A673 (cell line): ENCODE measurements around the gene CCDC71. TPM values are rescaled to one million over a fixed set of nuclear protein-coding genes. Genes with fewer than 3 reads are reported as not detected.
A peak's percentile ranks its signal among the peaks of the same experiment; 100 is the strongest.

Experiments used
- BruUV-seq: library from RNA; stranded (reverse); fragments of 400-500 nt; replicated peaks from 2 replicates; lab custom pipeline; 2021; lab: Mats Ljungman, UMichigan
- CTCF ChIA-PET: fragments of 300-600 bp; sonication (Branson Sonifier 250); formaldehyde crosslinking; loops from one replicate; lab custom pipeline; 2022; ENCODE audit warnings: antibody characterized with exemption; lab: Charles Lee
- POLR2A ChIA-PET: fragments of 300-600 bp; sonication (Branson Sonifier 250); formaldehyde crosslinking; loops from one replicate; lab custom pipeline; 2022; ENCODE audit warnings: antibody characterized with exemption; ENCODE audit not compliant: low non-redundant PET; lab: Charles Lee
- DNase-seq: peaks from one replicate; pipeline ENCODE4 v3.0.0-alpha.2; 2015; ENCODE audit warnings: low spot score
- H3K27ac ChIP-seq: fragments of 200-600 bp; sonication (generic); 2 replicates; pipeline ENCODE4 v1.5.1; 2016; ENCODE audit warnings: mixed run types, low read depth, mild to moderate bottlenecking, mixed read lengths, antibody characterized with exemption, low read length; ENCODE audit not compliant: poor library complexity, severe bottlenecking
- H3K27me3 ChIP-seq: fragments of 200-600 bp; sonication (generic); replicated peaks from 2 replicates; pipeline ENCODE4 v1.6.1; 2017; ENCODE audit warnings: mixed run types, low read depth, mild to moderate bottlenecking, mixed read lengths, antibody characterized with exemption, low read length; ENCODE audit not compliant: insufficient read depth, poor library complexity
- H3K36me3 ChIP-seq: fragments of 200-600 bp; sonication (generic); 2 replicates; pipeline ENCODE4 v1.6.1; 2016; ENCODE audit warnings: mixed run types, mild to moderate bottlenecking, mixed read lengths, antibody characterized with exemption, low read length; ENCODE audit not compliant: insufficient read depth, poor library complexity, severe bottlenecking
- H3K4me1 ChIP-seq: fragments of 200-600 bp; sonication (generic); 2 replicates; pipeline ENCODE4 v1.6.1; 2017; ENCODE audit warnings: mixed run types, mild to moderate bottlenecking, mixed read lengths, antibody characterized with exemption, low read length; ENCODE audit not compliant: insufficient read depth, poor library complexity, severe bottlenecking
- H3K4me3 ChIP-seq: fragments of 200-600 bp; sonication (generic); 2 replicates; pipeline ENCODE4 v1.5.1; 2016; ENCODE audit warnings: low read depth, mixed run types, mild to moderate bottlenecking, mixed read lengths, low read length; ENCODE audit not compliant: poor library complexity, severe bottlenecking
- H3K9me3 ChIP-seq: fragments of 200-600 bp; sonication (generic); 2 replicates; pipeline ENCODE4 v1.6.1; 2016; ENCODE audit warnings: mixed run types, low read depth, mild to moderate bottlenecking, mixed read lengths, antibody characterized with exemption, low read length; ENCODE audit not compliant: poor library complexity, severe bottlenecking
- EZH2 ChIP-seq: fragments of 200-600 bp; sonication (generic); IDR thresholded peaks from 2 replicates; pipeline ENCODE4 v1.6.1; 2017; ENCODE audit warnings: borderline replicate concordance, low read depth, mild to moderate bottlenecking, mixed read lengths, antibody characterized with exemption, low read length; ENCODE audit not compliant: poor library complexity, severe bottlenecking
- intact Hi-C: fragments of 100-400 bp; cut with micrococcal nuclease; formaldehyde crosslinking; loops from one replicate; pipeline ENCODE4 v1.10.0; 2022; ENCODE audit not compliant: unreplicated experiment
- total RNA-seq: library from RNA; stranded (reverse); gene quantifications from 2 replicates; pipeline ENCODE4 v1.2.3, GENCODE V29; 2021
- TF ChIP-seq, protein P1 (sequence below): fragments of 300-800, 200-600 bp; sonication (generic); conservative IDR thresholded peaks from 2 replicates; pipeline ENCODE4 v1.5.1; 2017; ENCODE audit warnings: low read depth, mild to moderate bottlenecking, antibody characterized with exemption, low read length, moderate library complexity, mixed read lengths

CCDC71 gene
- total RNA-seq, 1 experiment from 2014 or later, result 10.4 TPM

DNA sequence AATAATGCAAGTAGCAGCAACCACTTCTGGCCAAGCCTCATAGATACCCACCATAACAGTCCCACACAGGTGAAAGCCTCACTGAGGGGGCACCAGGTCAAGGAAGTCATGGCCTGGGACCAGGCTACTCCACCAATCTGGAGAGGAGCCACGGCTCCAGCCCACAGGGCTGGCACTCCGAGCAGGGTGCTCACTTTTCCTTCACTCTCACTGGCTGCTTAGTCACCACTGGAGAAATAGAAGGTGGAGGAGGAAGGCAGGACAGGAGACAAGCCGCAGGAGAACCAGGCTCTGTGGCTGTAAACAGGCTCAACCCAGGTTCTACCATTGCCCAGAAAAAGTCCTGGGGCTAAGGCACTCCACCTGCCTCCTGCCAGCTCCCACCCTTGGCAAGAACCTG lies 46.7 kb downstream of the CCDC71 start:
- TF ChIP-seq, protein P1, sequence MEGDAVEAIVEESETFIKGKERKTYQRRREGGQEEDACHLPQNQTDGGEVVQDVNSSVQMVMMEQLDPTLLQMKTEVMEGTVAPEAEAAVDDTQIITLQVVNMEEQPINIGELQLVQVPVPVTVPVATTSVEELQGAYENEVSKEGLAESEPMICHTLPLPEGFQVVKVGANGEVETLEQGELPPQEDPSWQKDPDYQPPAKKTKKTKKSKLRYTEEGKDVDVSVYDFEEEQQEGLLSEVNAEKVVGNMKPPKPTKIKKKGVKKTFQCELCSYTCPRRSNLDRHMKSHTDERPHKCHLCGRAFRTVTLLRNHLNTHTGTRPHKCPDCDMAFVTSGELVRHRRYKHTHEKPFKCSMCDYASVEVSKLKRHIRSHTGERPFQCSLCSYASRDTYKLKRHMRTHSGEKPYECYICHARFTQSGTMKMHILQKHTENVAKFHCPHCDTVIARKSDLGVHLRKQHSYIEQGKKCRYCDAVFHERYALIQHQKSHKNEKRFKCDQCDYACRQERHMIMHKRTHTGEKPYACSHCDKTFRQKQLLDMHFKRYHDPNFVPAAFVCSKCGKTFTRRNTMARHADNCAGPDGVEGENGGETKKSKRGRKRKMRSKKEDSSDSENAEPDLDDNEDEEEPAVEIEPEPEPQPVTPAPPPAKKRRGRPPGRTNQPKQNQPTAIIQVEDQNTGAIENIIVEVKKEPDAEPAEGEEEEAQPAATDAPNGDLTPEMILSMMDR, result no peak
- no peak for TF ChIP-seq EZH2
- ChIA-PET CTCF (no interaction called here), POLR2A (interaction anchor here (0.6 kb wide), 1 partner anchor 204 kb away, joined by 3 read pairs; no protein-coding TSS in a partner anchor)
- H3K9me3 ChIP-seq, result no peaks in the 10 kb centered on the region
- peaks cover 30% of the 10 kb centered on the region for H3K36me3 ChIP-seq
- BruUV-seq, result no TSS peak
- intact Hi-C loops, result no loop called here
- H3K4me1 ChIP-seq, result no peaks in the 10 kb centered on the region
- DNase-seq, result no peak
- peak overlapping the region; percentile 87 for H3K27ac ChIP-seq
- H3K27me3 ChIP-seq, result no peaks in the 10 kb centered on the region
- peak overlapping the region; percentile 84 for H3K4me3 ChIP-seq

DNA sequence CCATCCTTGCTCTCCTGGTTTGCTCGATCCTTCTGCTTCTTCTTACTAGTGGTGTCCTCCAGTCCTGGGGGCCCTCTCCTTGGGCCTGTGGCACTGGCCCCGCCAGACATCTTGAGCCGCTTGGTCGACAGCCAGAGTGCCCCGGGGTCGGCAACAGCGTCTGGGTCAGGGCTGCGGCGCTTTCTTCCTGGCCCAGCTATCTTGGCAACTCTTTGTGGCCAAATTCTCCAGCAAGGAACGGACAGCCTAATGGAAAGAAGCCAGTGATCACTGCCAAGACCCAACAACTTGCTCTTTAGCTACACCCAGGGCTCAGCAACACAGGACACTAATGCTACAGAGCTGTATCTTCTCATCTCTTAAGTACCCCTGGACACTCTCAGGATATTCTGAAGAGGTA lies 47.1 kb downstream of the CCDC71 start:
- Histone ChIP-seq H3K4me1 (no peaks in the 10 kb centered on the region), H3K36me3 (peaks cover 32% of the 10 kb centered on the region), H3K4me3 (no peak overlapping the region), H3K27me3 (no peaks in the 10 kb centered on the region), H3K9me3 (no peaks in the 10 kb centered on the region), H3K27ac (no peak overlapping the region)
- intact Hi-C loops, result no loop called here
- TF ChIP-seq, protein P1, result no peak
- TF ChIP-seq EZH2, result no peak
- no TSS peak for BruUV-seq
- POLR2A ChIA-PET, result no interaction called here
- no peak for DNase-seq
- CTCF ChIA-PET, result no interaction called here

Other genes starting within 250 kb of the CCDC71 start
- 70.8 and 76.8 TPM in 2 replicates for gene ARIH2, start 247.5 kb downstream of the CCDC71 start, total RNA-seq
- gene P4HTM, start 176.1 kb downstream of the CCDC71 start, total RNA-seq, result 13.3 and 14.9 TPM in 2 replicates
- 88.5 and 93.7 TPM in 2 replicates for gene WDR6, start 158.9 kb downstream of the CCDC71 start, total RNA-seq
- 13.2 and 15.8 TPM in 2 replicates for gene DALRD3, start 147.8 kb downstream of the CCDC71 start, total RNA-seq
- 36.6 and 39.1 TPM in 2 replicates for gene NDUFAF3, start 144.2 kb downstream of the CCDC71 start, total RNA-seq
- gene IMPDH2, start 136.9 kb downstream of the CCDC71 start, total RNA-seq, result 190 and 196 TPM in 2 replicates
- 57.3 and 64.5 TPM in 2 replicates for gene QRICH1, start 72.3 kb downstream of the CCDC71 start, total RNA-seq
- gene QARS1, start 61.6 kb downstream of the CCDC71 start, total RNA-seq, result 186 and 188 TPM in 2 replicates
- 37.5 and 44.9 TPM in 2 replicates for gene USP19, start 45.5 kb downstream of the CCDC71 start, total RNA-seq
- 45.9 and 57.3 TPM in 2 replicates for gene LAMB2, start 33.3 kb downstream of the CCDC71 start, total RNA-seq
- gene KLHDC8B, start 5.3 kb upstream of the CCDC71 start, total RNA-seq, result 5.1 and 6.9 TPM in 2 replicates
- gene C3orf62, start 110.9 kb upstream of the CCDC71 start, total RNA-seq, result 1.8 and 2.0 TPM in 2 replicates
- 32.3 and 32.8 TPM in 2 replicates for gene USP4, start 173.7 kb upstream of the CCDC71 start, total RNA-seq
- gene GPX1, start 192.0 kb upstream of the CCDC71 start, total RNA-seq, result 122 and 128 TPM in 2 replicates
- 194 and 198 TPM in 2 replicates for gene RHOA, start 245.6 kb upstream of the CCDC71 start, total RNA-seq
- 11.6 and 12.0 TPM in 2 replicates for gene TCTA, start 246.1 kb upstream of the CCDC71 start, total RNA-seq